Keratinocyte (primary cell): ENCODE results near the gene NAPA. TPM values are rescaled to one million over a fixed set of nuclear protein-coding genes. Genes with fewer than 3 reads are reported as not detected.

ENCODE experiments used
- DNase-seq: peaks from one replicate; pipeline ENCODE4 v3.0.0-alpha.2; 2011; ENCODE audit warnings: low read depth, missing footprints, low spot score
- FAIRE-seq: peaks from 2 replicates; lab custom pipeline; 2011; peaks lifted over from hg19 to GRCh38; lab: Jason Lieb, UNC
- H2AFZ ChIP-seq: 2 replicates; pipeline ENCODE4 v1.6.0; 2012; ENCODE audit warnings: low read length, control low read depth, inconsistent platforms; ENCODE audit not compliant: control insufficient read depth
- H3K27ac ChIP-seq: 2 replicates; pipeline ENCODE4 v1.5.1; 2011; ENCODE audit warnings: low read length; ENCODE audit not compliant: control insufficient read depth, insufficient read depth
- H3K27me3 ChIP-seq: 3 replicates; pipeline ENCODE4 v1.6.0; 2011; ENCODE audit warnings: low read length; ENCODE audit not compliant: control insufficient read depth, insufficient read depth; ENCODE audit errors: extremely low read depth
- H3K36me3 ChIP-seq, 2 experiments: 2 replicates in 1 of 2; 3 replicates in 1 of 2; pipeline ENCODE4 v1.5.1; 2011; ENCODE audit warnings: low read length in 2 of 2, mild to moderate bottlenecking in 1 of 2; ENCODE audit not compliant: control insufficient read depth in 2 of 2, insufficient read depth in 2 of 2; ENCODE audit errors: extremely low read depth in 1 of 2
- H3K4me1 ChIP-seq: 3 replicates; pipeline ENCODE4 v1.5.1; 2011; ENCODE audit warnings: low read length; ENCODE audit not compliant: control insufficient read depth, insufficient read depth; ENCODE audit errors: extremely low read depth
- H3K4me2 ChIP-seq: 3 replicates; pipeline ENCODE4 v1.6.0; 2011; ENCODE audit warnings: low read depth, low read length; ENCODE audit not compliant: control insufficient read depth, insufficient read depth; ENCODE audit errors: extremely low read depth
- H3K4me3 ChIP-seq, 3 experiments: fragments of 200-600 bp in 1 of 3; sonication (generic) in 1 of 3; 2 replicates in 2 of 3; 3 replicates in 1 of 3; pipeline ENCODE4 v1.5.1; 2011 to 2016; ENCODE audit warnings: low read length in 3 of 3, mild to moderate bottlenecking in 3 of 3, control low read depth in 2 of 3, inconsistent platforms in 1 of 3, low read depth in 1 of 3, mixed read lengths in 1 of 3, mixed run types in 1 of 3, moderate library complexity in 1 of 3; ENCODE audit not compliant: control insufficient read depth in 2 of 3, insufficient read depth in 2 of 3; ENCODE audit errors: extremely low read depth in 1 of 3
- H3K79me2 ChIP-seq: 2 replicates; pipeline ENCODE4 v1.6.0; 2012; ENCODE audit warnings: low read length; ENCODE audit not compliant: control insufficient read depth, insufficient read depth
- H3K9ac ChIP-seq: 3 replicates; pipeline ENCODE4 v1.6.0; 2011; ENCODE audit warnings: low read length; ENCODE audit not compliant: control insufficient read depth, insufficient read depth; ENCODE audit errors: extremely low read depth
- H3K9me1 ChIP-seq: 3 replicates; pipeline ENCODE4 v1.6.0; 2011; ENCODE audit warnings: low read length; ENCODE audit not compliant: control insufficient read depth, insufficient read depth; ENCODE audit errors: extremely low read depth
- H3K9me3 ChIP-seq: 2 replicates; pipeline ENCODE4 v1.5.1; 2012; ENCODE audit warnings: low read depth, low read length; ENCODE audit not compliant: control insufficient read depth
- H4K20me1 ChIP-seq: 3 replicates; pipeline ENCODE4 v1.6.0; 2011; ENCODE audit warnings: low read length; ENCODE audit not compliant: control insufficient read depth, insufficient read depth; ENCODE audit errors: extremely low read depth
- CTCF ChIP-seq, 3 experiments: IDR thresholded peaks in 1 of 3; conservative IDR thresholded peaks in 1 of 3; optimal IDR thresholded peaks in 1 of 3; 2 replicates in 2 of 3; 3 replicates in 1 of 3; pipeline versions ENCODE3 to v1.5.1; 2011; ENCODE audit warnings: low read length in 3 of 3, mild to moderate bottlenecking in 3 of 3, moderate library complexity in 2 of 3, control low read depth in 1 of 3, inconsistent platforms in 1 of 3; ENCODE audit not compliant: insufficient read depth in 2 of 3; ENCODE audit errors: extremely low read depth in 1 of 3
- EZH2 ChIP-seq: IDR thresholded peaks from one replicate; pipeline ENCODE4 v1.6.1; 2012; ENCODE audit warnings: inconsistent platforms, mild to moderate bottlenecking, low read length, moderate library complexity
- dilution Hi-C: fragments of 300-500 bp; cut with MboI; formaldehyde crosslinking; loops from one replicate; pipeline ENCODE4 v1.7.0; 2020; ENCODE audit warnings: low sequenced_read_pairs; ENCODE audit not compliant: extremely low pct_ligation_motif_present
- polyA plus RNA-seq, 5 experiments: library from polyadenylated mRNA; depleted of rRNA in 3 of 5; stranded (reverse) in 3 of 5; stranded (forward) in 1 of 5; unstranded in 1 of 5; fragments of >200 nt; gene quantifications; 1 replicate in 1 of 5; 2 replicates in 3 of 5; 3 replicates in 1 of 5; pipeline versions ENCODE4 v1.2.1 to v1.2.3, GENCODE V29; 2011 to 2012; ENCODE audit warnings: missing spikeins in 2 of 5, low read depth in 1 of 5, low replicate concordance in 1 of 5

NAPA gene
- polyA plus RNA-seq, 1 donor (not counting 4 experiments of a cell fraction or from before 2014, with no cell fraction given), result 89.0 TPM

- DNase-seq (no peak), FAIRE-seq (no peak)
- TF ChIP-seq EZH2 (no peak), CTCF (optimal IDR thresholded peaks at IDR 0.05 in 1 of 3, IDR thresholded peaks at IDR 0.05 in 1 of 3, conservative IDR thresholded peaks at IDR 0.05 in 1 of 3; ENCODE audit: extremely low read depth in 1 of 3, insufficient read depth in 2 of 3, low read length in 3 of 3) (no peak)
- no peak overlapping the region for H3K4me3 ChIP-seq
- no peaks in the 10 kb centered on the region for H3K9me1 ChIP-seq
- H3K36me3 ChIP-seq, result no peaks in the 10 kb centered on the region
- H3K27ac ChIP-seq, result no peak overlapping the region
- dilution Hi-C loops, result no loop called here
- H3K79me2 ChIP-seq, result no peaks in the 10 kb centered on the region
- H3K27me3 ChIP-seq, result peaks cover 14% of the 10 kb centered on the region
- no peak overlapping the region for H3K9ac ChIP-seq
- H3K4me1 ChIP-seq, result peaks cover 4% of the 10 kb centered on the region
- H4K20me1 ChIP-seq, result no peaks in the 10 kb centered on the region
- no peak overlapping the region for H3K4me2 ChIP-seq
- no peak overlapping the region for H2AFZ ChIP-seq
- no peaks in the 10 kb centered on the region for H3K9me3 ChIP-seq
These were observed 6.0 kb upstream of the NAPA start for GRCh38 chr19:47520839-47521238.

GRCh38 chr19:47520343-47520806 is 5.5 kb upstream of the NAPA start:
- FAIRE-seq, result no peak

More at GRCh38 chr19:47520343-47520806, 5.5 kb upstream of the NAPA start:
- no peaks in the 10 kb centered on the region for H3K36me3 ChIP-seq
- peaks cover 4% of the 10 kb centered on the region for H3K4me1 ChIP-seq
- DNase-seq, result no peak
- peaks cover 14% of the 10 kb centered on the region for H3K27me3 ChIP-seq
- no peaks in the 10 kb centered on the region for H4K20me1 ChIP-seq
- H3K4me3 ChIP-seq, result no peak overlapping the region
- dilution Hi-C loops, result no loop called here
- H3K9ac ChIP-seq, result no peak overlapping the region
- H2AFZ ChIP-seq, result no peak overlapping the region
- no peaks in the 10 kb centered on the region for H3K79me2 ChIP-seq
- H3K27ac ChIP-seq, result no peak overlapping the region
- no peak overlapping the region for H3K4me2 ChIP-seq
- no peaks in the 10 kb centered on the region for H3K9me3 ChIP-seq
- no peaks in the 10 kb centered on the region for H3K9me1 ChIP-seq
- TF ChIP-seq EZH2 (no peak), CTCF (optimal IDR thresholded peaks at IDR 0.05 in 1 of 3, IDR thresholded peaks at IDR 0.05 in 1 of 3, conservative IDR thresholded peaks at IDR 0.05 in 1 of 3; ENCODE audit: extremely low read depth in 1 of 3, insufficient read depth in 2 of 3, low read length in 3 of 3) (no peak)
